ENCODE results near the gene MRPL22. TPM values are rescaled to one million over a fixed set of nuclear protein-coding genes. Genes with fewer than 3 reads are reported as not detected.

MRPL22 gene
- total and polyA plus RNA-seq, 2 of the 13 experiments (the other 11 are each of a cell fraction or from before 2014, with no cell fraction given) = 66.8 to 84.8 TPM

GRCh38 chr5:154892369-154892771 lies 48.5 kb upstream of the MRPL22 start (continued):
- TF ChIP-seq SIX1 (CRISPR knock-in tag; IDR thresholded peaks at IDR 0.05; ENCODE audit: borderline replicate concordance) (no peak), NFIC (IDR thresholded peaks at IDR 0.05; ENCODE audit: low read length) (no peak)

- in situ Hi-C loops (cut with HindIII; ENCODE audit: extremely low pct_ligation_motif_present, low pct_unique_long_range_greater_than_20kb) (no loop called here), intact Hi-C loops (cut with micrococcal nuclease; ENCODE audit: unreplicated experiment) (no loop called here)
- FAIRE-seq (no peak), DNase-seq (ENCODE audit: low spot score) (no peak), ATAC-seq (no peak)
- no peaks in the 10 kb centered on the region for H3K9me3 ChIP-seq (ENCODE audit: low read length)
- WGBS (ENCODE audit: low lambda C conversion rate) = 93% methylated on average over 5 of the region's 5 CpGs
- H3K9ac ChIP-seq (ENCODE audit: insufficient read depth, low read depth, low read length) = no peak overlapping the region
- CTCF ChIA-PET (ENCODE audit: low intra/inter-chr PET ratio, low total read pairs) = no interaction called here
- H2AFZ ChIP-seq (ENCODE audit: low read length) = no peak overlapping the region
- no peak overlapping the region for H3K4me2 ChIP-seq (ENCODE audit: low read depth, low read length)
- H3K27me3 ChIP-seq (ENCODE audit: control insufficient read depth in 1 of 2, insufficient read depth in 2 of 2, low read length in 2 of 2) = no peaks in the 10 kb centered on the region
- no TSS peak for BruUV-seq (replicated peaks)
- no peaks in the 10 kb centered on the region for H3K79me2 ChIP-seq (ENCODE audit: insufficient read depth, low read length)
- H3K27ac ChIP-seq (ENCODE audit: extremely low read length, insufficient read depth, low read length) = no peak overlapping the region
- no peaks in the 10 kb centered on the region for H4K20me1 ChIP-seq (ENCODE audit: insufficient read depth, low read length)
- H3K4me3 ChIP-seq (replicated peaks in 1 of 3; ENCODE audit: insufficient read depth in 1 of 3, low read depth in 2 of 3, low read length in 3 of 3) = no peak overlapping the region
- H3K4me1 ChIP-seq (ENCODE audit: insufficient read depth, low read length) = no peaks in the 10 kb centered on the region
- POLR2A ChIA-PET = no interaction called here
- peaks cover 27 to 79% of the 10 kb centered on the region in 2 experiments for H3K36me3 ChIP-seq (replicated peaks in 1 of 2; ENCODE audit: control insufficient read depth in 1 of 2, insufficient read depth in 2 of 2, low read length in 2 of 2)
- no peak for TF ChIP-seq POLR2AphosphoS5 (IDR thresholded peaks at IDR 0.05; ENCODE audit: low read depth, low read length)
- no peak for TF ChIP-seq ZBTB2 (CRISPR knock-in tag; IDR thresholded peaks at IDR 0.05; ENCODE audit: low read depth)
- TF ChIP-seq CREB3 (CRISPR knock-in tag; IDR thresholded peaks at IDR 0.05) = no peak
- no peak for TF ChIP-seq SP2 (CRISPR knock-in tag; IDR thresholded peaks at IDR 0.05)
- TF ChIP-seq ZNF446 (CRISPR knock-in tag; IDR thresholded peaks at IDR 0.05) = no peak
- no peak for TF ChIP-seq HOMEZ (CRISPR knock-in tag; IDR thresholded peaks at IDR 0.05; ENCODE audit: low read depth)
- TF ChIP-seq ARHGAP35 (CRISPR knock-in tag; IDR thresholded peaks at IDR 0.05; ENCODE audit: borderline replicate concordance) = no peak
- no peak for TF ChIP-seq ZNF749 (CRISPR knock-in tag; IDR thresholded peaks at IDR 0.05; ENCODE audit: borderline replicate concordance)
- no peak for TF ChIP-seq HOXA5 (CRISPR knock-in tag; IDR thresholded peaks at IDR 0.05)
- no peak for TF ChIP-seq ZNF619 (CRISPR knock-in tag; IDR thresholded peaks at IDR 0.05)
These were observed 47.5 kb upstream of the MRPL22 start for GRCh38 chr5:154893381-154893780.
